ENCODE results near the gene PIGA.
"Not testable (repeated sequence)": the region's sequence is repeated elsewhere in the genome, so short reads cannot be mapped to it uniquely, and the experiment has no call there.

The PIGA gene

GRCh38 chrX:15292861-15293260, 42.5 kb downstream of the PIGA start:
- TF ChIP-seq CTCF (IDR thresholded peaks at IDR 0.05; ENCODE audit: control insufficient read depth, extremely low read depth, insufficient read depth): no peak
- DNase-seq (ENCODE audit: low read depth): no peak
- no peak overlapping the region for H3K4me3 ChIP-seq (ENCODE audit: low read depth, low read length)

- TF ChIP-seq CTCF (IDR thresholded peaks at IDR 0.05; ENCODE audit: control insufficient read depth, extremely low read depth, insufficient read depth): no peak
- H3K4me3 ChIP-seq (ENCODE audit: low read depth, low read length): no peak overlapping the region
- no peak for DNase-seq (ENCODE audit: low read depth)
These were observed 57.7 kb downstream of the PIGA start for GRCh38 chrX:15277604-15278003.

GRCh38 chrX:15274946-15275345, 60.4 kb downstream of the PIGA start:
- no peak for TF ChIP-seq CTCF (IDR thresholded peaks at IDR 0.05; ENCODE audit: control insufficient read depth, extremely low read depth, insufficient read depth)
- no peak for DNase-seq (ENCODE audit: low read depth)
- H3K4me3 ChIP-seq (ENCODE audit: low read depth, low read length): no peak overlapping the region

GRCh38 chrX:15273275-15273674, 62.0 kb downstream of the PIGA start:
- not testable (repeated sequence) for DNase-seq (ENCODE audit: low read depth); H3K4me3 ChIP-seq (ENCODE audit: low read depth, low read length)

GRCh38 chrX:15271757-15272156, 63.6 kb downstream of the PIGA start:
- H3K4me3 ChIP-seq (ENCODE audit: low read depth, low read length): no peak overlapping the region
- TF ChIP-seq CTCF (IDR thresholded peaks at IDR 0.05; ENCODE audit: control insufficient read depth, extremely low read depth, insufficient read depth): no peak
- no peak for DNase-seq (ENCODE audit: low read depth)

- DNase-seq (ENCODE audit: low read depth): no peak
- TF ChIP-seq CTCF (IDR thresholded peaks at IDR 0.05; ENCODE audit: control insufficient read depth, extremely low read depth, insufficient read depth): no peak
- no peak within 1 kb of the TSS for H3K4me3 ChIP-seq (ENCODE audit: low read depth, low read length)
These were observed 65.5 kb downstream of the PIGA start, which contains the start of gene ASB9 for GRCh38 chrX:15269618-15270521. ASB9 (minus strand) TSS chrX:15270083; CDS start chrX:15269874, 209 bp downstream.
